ENCODE results near the gene INSRR. TPM values are rescaled to one million over a fixed set of nuclear protein-coding genes. Genes with fewer than 3 reads are reported as not detected.

Gene INSRR
- total and polyA plus RNA-seq, 9 of the 15 experiments (the other 6 are each of a cell fraction or from before 2014, with no cell fraction given), result 0.03 to 0.18 (median 0.06) TPM; not detected in 3

- TF ChIP-seq NR0B1 (IDR thresholded peaks at IDR 0.05; ENCODE audit: partially characterized antibody), result no peak
- TF ChIP-seq RCOR1 (IDR thresholded peaks at IDR 0.05; ENCODE audit: borderline replicate concordance in 1 of 2, low read depth in 2 of 2, low read length in 2 of 2), result peak in 1 of 2 experiments; percentile 70; a peak in 2 of 4 replicates
- TF ChIP-seq MEF2A (IDR thresholded peaks at IDR 0.05; ENCODE audit: control insufficient read depth, low read depth, low read length), result no peak
- TF ChIP-seq CTBP1 (IDR thresholded peaks at IDR 0.05; ENCODE audit: borderline replicate concordance), result 0 out of 2 replicates have a peak, but pooled peaks have one; percentile 70
- TF ChIP-seq CXXC5 (CRISPR knock-in tag; IDR thresholded peaks at IDR 0.05), result peak; percentile 43; the same call in 1 of the 2 replicates
- no peak for TF ChIP-seq KHSRP (IDR thresholded peaks at IDR 0.05)
- no peak for TF ChIP-seq RUNX1 (IDR thresholded peaks at IDR 0.05; ENCODE audit: low read depth)
- no peak for TF ChIP-seq CBFB (CRISPR knock-in tag; IDR thresholded peaks at IDR 0.05)
- TF ChIP-seq EZH2 (IDR thresholded peaks at IDR 0.05; ENCODE audit: borderline replicate concordance, low read depth, low read length), result no peak
- peak; percentile 61 for TF ChIP-seq ZFX (CRISPR knock-in tag; IDR thresholded peaks at IDR 0.05)
- peak; percentile 20 for TF ChIP-seq TAF1 (IDR thresholded peaks at IDR 0.05; ENCODE audit: control insufficient read depth, extremely low read depth, insufficient read depth, low read length, severe bottlenecking)
- no peak for TF ChIP-seq TCF7 (IDR thresholded peaks at IDR 0.05; ENCODE audit: borderline replicate concordance)
- no peak for TF ChIP-seq HLTF (IDR thresholded peaks at IDR 0.05)
- 0 out of 2 replicates have a peak, but pooled peaks have one; percentile 16 for TF ChIP-seq STAT5A (IDR thresholded peaks at IDR 0.05; ENCODE audit: borderline replicate concordance, low read length)
- no peak for TF ChIP-seq THRB (CRISPR knock-in tag; conservative IDR thresholded peaks at IDR 0.05)
- TF ChIP-seq ATF1 (CRISPR knock-in tag; IDR thresholded peaks at IDR 0.05), result no peak
- peak; percentile 35; the same call in 1 of the 2 replicates for TF ChIP-seq ATF1 (tag; IDR thresholded peaks at IDR 0.05)
- TF ChIP-seq PHF8 (IDR thresholded peaks at IDR 0.05; ENCODE audit: borderline replicate concordance, low read length), result no peak
- no peak for TF ChIP-seq PTTG1 (tag; IDR thresholded peaks at IDR 0.05; ENCODE audit: low read depth)
- TF ChIP-seq ZNF324 (CRISPR knock-in tag; IDR thresholded peaks at IDR 0.05), result no peak
- TF ChIP-seq MTA3 (IDR thresholded peaks at IDR 0.05; ENCODE audit: borderline replicate concordance), result peak; percentile 62; the same call in 1 of the 2 replicates
- TF ChIP-seq PHF20 (IDR thresholded peaks at IDR 0.05; ENCODE audit: partially characterized antibody), result no peak
- TF ChIP-seq ZBTB11 (CRISPR knock-in tag; IDR thresholded peaks at IDR 0.05), result peak in 1 of 3 experiments; percentile 69; a peak in 1 of 6 replicates
These were observed 36.0 kb upstream of the INSRR start (continued) for GRCh38 chr1:156894711-156895454.

Measured in K562 (cell line).